Measurements from ENCODE around the gene SLC6A9.

- no peak for TF ChIP-seq CTCF (IDR thresholded peaks at IDR 0.05; ENCODE audit: insufficient read depth, low read length, poor library complexity, severe bottlenecking)
- no peak for TF ChIP-seq EZH2phosphoT487 (conservative IDR thresholded peaks at IDR 0.05; ENCODE audit: low read length)
Observed at GRCh38 chr1:44025816-44026215, 5.4 kb downstream of the SLC6A9 start.

Measured in SU-DHL-6 (cell line).